ENCODE measurements around the gene KCNQ1. TPM values are rescaled to one million over a fixed set of nuclear protein-coding genes. Genes with fewer than 3 reads are reported as not detected.

The KCNQ1 gene
- total RNA-seq, 6 donors from 2014 or later, result 18.0 to 45.4 (median 32.7) TPM

DNA sequence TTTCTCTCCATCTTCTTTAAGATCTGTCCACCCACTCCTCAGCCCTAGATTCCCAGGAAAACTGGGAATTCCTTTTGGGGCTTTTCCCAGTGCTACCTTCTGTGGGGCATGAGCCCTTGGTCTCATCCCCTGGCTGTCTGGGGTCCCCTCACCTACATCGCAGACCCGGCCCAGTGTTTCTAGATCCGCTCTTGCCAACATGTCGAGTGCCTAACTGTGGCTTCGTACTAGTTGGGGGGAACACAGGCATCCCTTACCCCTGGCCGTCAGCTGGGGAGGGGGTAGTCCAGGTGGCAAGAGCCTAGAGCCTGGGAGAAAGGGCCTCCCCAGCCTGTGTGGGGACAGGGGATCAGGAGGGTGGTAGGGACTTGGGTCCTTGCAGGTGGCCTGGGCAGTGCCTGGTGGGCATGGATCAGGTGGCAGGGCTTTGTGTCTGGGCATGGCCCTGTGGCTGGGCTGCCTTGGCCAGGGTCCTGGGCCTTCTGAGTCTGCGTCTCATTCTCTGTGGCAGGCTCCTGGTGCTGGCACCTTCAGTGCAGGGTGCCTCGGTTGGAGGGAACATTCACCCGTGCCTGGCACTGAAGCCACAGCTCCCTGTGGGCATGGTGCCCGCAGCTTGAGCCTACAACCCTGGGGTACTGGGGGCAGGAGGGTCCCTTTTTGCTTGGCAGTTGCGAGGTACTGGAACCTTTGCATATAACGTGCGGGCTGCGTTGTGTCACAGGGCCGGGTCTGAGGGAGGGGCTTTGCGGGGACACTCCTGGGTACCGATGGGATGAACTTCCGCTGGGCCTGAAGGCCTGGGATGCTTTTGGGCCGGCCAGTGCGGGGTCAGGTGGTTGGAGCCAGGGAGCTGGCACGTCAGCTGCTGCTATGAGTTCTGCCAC lies 4.1 kb downstream of the KCNQ1 start:
- DNase-seq, result no peak
- 95 to 100% methylated on average over 6 to 21 of the region's 21 CpGs for WGBS, 2 donors

DNA sequence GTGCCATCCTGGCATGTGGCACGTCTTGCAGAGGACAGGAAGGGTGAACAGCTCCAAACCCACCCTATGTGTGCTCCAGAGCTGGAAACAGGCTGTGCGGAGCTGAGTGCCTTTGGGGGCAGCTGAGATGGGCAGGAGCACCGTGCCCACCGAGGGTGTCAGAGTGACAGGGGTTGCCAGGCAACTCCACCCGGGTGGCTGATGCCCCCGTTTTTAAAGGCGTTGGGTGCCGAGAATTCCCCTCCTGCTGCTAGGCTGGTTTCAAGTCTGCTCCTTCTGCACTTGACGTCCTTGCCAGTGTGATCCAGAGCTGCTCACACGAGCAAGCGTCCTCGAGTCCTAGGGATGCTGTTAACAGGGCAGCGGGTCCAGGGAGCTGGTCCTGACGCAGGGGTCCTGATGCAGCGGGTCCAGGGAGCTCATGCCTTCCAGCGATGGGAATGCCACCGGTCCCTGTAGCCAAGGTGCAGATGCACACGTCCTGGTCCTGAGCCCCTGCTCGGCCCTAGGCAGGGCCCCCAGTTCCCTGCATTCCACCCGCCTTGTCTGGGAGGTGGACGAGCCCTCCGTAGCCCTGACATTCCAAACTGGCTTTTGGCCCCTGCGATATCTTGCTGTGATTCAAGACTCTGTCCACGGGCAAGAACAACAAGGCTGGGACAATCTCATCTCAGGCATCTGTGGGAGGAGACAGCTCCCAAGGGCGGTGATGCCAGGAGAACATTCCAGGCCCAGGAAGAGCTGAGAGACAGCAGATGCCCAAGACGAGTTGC lies 4.9 kb downstream of the KCNQ1 start:
- no peak overlapping the region for H3K27ac ChIP-seq
- peaks cover 25 to 33% (median 29%) of the 10 kb centered on the region in 4 donors for H3K4me1 ChIP-seq
- H3K36me3 ChIP-seq, result no peaks in the 10 kb centered on the region
- TF ChIP-seq EP300 (IDR thresholded peaks at IDR 0.05) (no peak), POLR2AphosphoS5 (IDR thresholded peaks at IDR 0.05) (no peak), CTCF (IDR thresholded peaks at IDR 0.05) (no peak), POLR2A (IDR thresholded peaks at IDR 0.05) (no peak)
- no peak for ATAC-seq (ENCODE audit: low FRiP score in 2 of 2)
- 87 to 90% methylated on average over 8 to 20 of the region's 26 CpGs for WGBS, 2 donors
- DNase-seq, result no peak
- H3K9me3 ChIP-seq, result no peaks in the 10 kb centered on the region
- H3K27me3 ChIP-seq, result no peaks in the 10 kb centered on the region
- H3K4me3 ChIP-seq, result no peak overlapping the region

More for the DNA sequence above, 4.1 kb downstream of the KCNQ1 start:
- H3K4me1 ChIP-seq, result peaks cover 25 to 39% (median 31%) of the 10 kb centered on the region in 4 donors
- no peak for ATAC-seq (ENCODE audit: low FRiP score in 2 of 2)
- no peak overlapping the region for H3K27ac ChIP-seq
- no peaks in the 10 kb centered on the region for H3K27me3 ChIP-seq
- H3K4me3 ChIP-seq, result no peak overlapping the region
- H3K9me3 ChIP-seq, result no peaks in the 10 kb centered on the region
- no peaks in the 10 kb centered on the region for H3K36me3 ChIP-seq
- TF ChIP-seq CTCF (IDR thresholded peaks at IDR 0.05) (no peak), POLR2AphosphoS5 (IDR thresholded peaks at IDR 0.05) (no peak), POLR2A (IDR thresholded peaks at IDR 0.05) (no peak)

GRCh38 chr11:2450321-2451041 lies 5.7 kb downstream of the KCNQ1 start:
- H3K27me3 ChIP-seq, result no peaks in the 10 kb centered on the region
- no peaks in the 10 kb centered on the region for H3K9me3 ChIP-seq
- no peak overlapping the region for H3K27ac ChIP-seq
- peaks cover 25 to 30% (median 27%) of the 10 kb centered on the region in 4 donors for H3K4me1 ChIP-seq
- H3K4me3 ChIP-seq, result no peak overlapping the region
- DNase-seq (no peak), ATAC-seq (ENCODE audit: low FRiP score in 2 of 2) (no peak)
- H3K36me3 ChIP-seq, result no peaks in the 10 kb centered on the region
- 79 to 87% methylated on average over 6 to 19 of the region's 19 CpGs for WGBS, 2 donors
- no peak for TF ChIP-seq EP300 (IDR thresholded peaks at IDR 0.05)
- no peak for TF ChIP-seq CTCF (IDR thresholded peaks at IDR 0.05)
- TF ChIP-seq POLR2A (IDR thresholded peaks at IDR 0.05), result no peak
- TF ChIP-seq POLR2AphosphoS5 (IDR thresholded peaks at IDR 0.05), result no peak

- Histone ChIP-seq H3K4me3 (no peak overlapping the region), H3K4me1 (peaks cover 17 to 21% (median 20%) of the 10 kb centered on the region in 4 donors), H3K27me3 (no peaks in the 10 kb centered on the region), H3K36me3 (no peaks in the 10 kb centered on the region), H3K9me3 (no peaks in the 10 kb centered on the region), H3K27ac (no peak overlapping the region)
- 96% methylated on average over 15 of the region's 15 CpGs; no CpG with 5 or more reads in 1 of the 2 donors for WGBS, 2 donors
- no peak for TF ChIP-seq POLR2A (IDR thresholded peaks at IDR 0.05)
- no peak for TF ChIP-seq CTCF (IDR thresholded peaks at IDR 0.05)
- TF ChIP-seq POLR2AphosphoS5 (IDR thresholded peaks at IDR 0.05), result no peak
- TF ChIP-seq EP300 (IDR thresholded peaks at IDR 0.05), result no peak
- DNase-seq (peak in 1 of 2 donors; percentile 67), ATAC-seq (ENCODE audit: low FRiP score in 2 of 2) (no peak)
Measured at GRCh38 chr11:2451336-2451735, 6.5 kb downstream of the KCNQ1 start.

Measured in upper lobe of left lung (tissue), 6 donors.